Body of pancreas (tissue), 4 donors: ENCODE results near the gene XRN1. TPM values are rescaled to one million over a fixed set of nuclear protein-coding genes. Genes with fewer than 3 reads are reported as not detected.
"Not testable (repeated sequence)": the region's sequence is repeated elsewhere in the genome, so short reads cannot be mapped to it uniquely, and the experiment has no call there.

Experiments used
- ATAC-seq: fragments of 150-250 bp; one replicate; pipeline ENCODE4 v1.9.1; 2016
- DNase-seq, 4 donors: peaks; one replicate each; pipeline ENCODE4 v3.0.0-alpha.2; 2019
- H3K27ac ChIP-seq, 4 donors: fragments of 200-600 bp; sonication (generic); 1 replicate in 3 of 4; 2 replicates in 1 of 4; pipeline versions ENCODE4 v1.5.1 to v1.6.1; 2016 to 2019; ENCODE audit warnings: mild to moderate bottlenecking in 1 of 4, mixed read lengths in 1 of 4, moderate library complexity in 1 of 4
- H3K27me3 ChIP-seq, 2 donors: fragments of 200-600 bp; sonication (generic); one replicate each; pipeline ENCODE4 v1.6.0; 2016; ENCODE audit warnings: mild to moderate bottlenecking in 1 of 2
- H3K36me3 ChIP-seq, 2 donors: fragments of 200-600 bp; sonication (generic); replicated peaks in 1 of 2; 2 replicates each; pipeline ENCODE4 v1.5.1; 2016; ENCODE audit warnings: low read depth in 2 of 2; ENCODE audit not compliant: insufficient read depth in 1 of 2
- H3K4me1 ChIP-seq: fragments of 200-600 bp; sonication (generic); one replicate; pipeline ENCODE4 v1.6.0; 2016
- H3K4me3 ChIP-seq, 2 donors: fragments of 200-600 bp; sonication (generic); 1 replicate in 1 of 2; 2 replicates in 1 of 2; pipeline ENCODE4 v1.5.1; 2016 to 2019
- H3K9me3 ChIP-seq, 3 donors: fragments of 200-600 bp; sonication (generic); 1 replicate in 2 of 3; 2 replicates in 1 of 3; pipeline ENCODE4 v1.5.1; 2016
- POLR2A ChIP-seq, 3 donors: fragments of 450-650 bp; IDR thresholded peaks; one replicate each; pipeline ENCODE4 v1.6.1; 2016; ENCODE audit warnings: antibody characterized with exemption in 3 of 3, mild to moderate bottlenecking in 2 of 3
- WGBS, 2 donors: methylation state at CpG; one replicate each; pipeline ENCODE4 v1.1.5; 2017; 5-methylcytosine and 5-hydroxymethylcytosine counted together
- intact Hi-C: fragments of 100-400 bp; cut with DNase I; formaldehyde crosslinking; loops from one replicate; pipeline ENCODE4 v1.15.1; 2023
- total RNA-seq, 2 donors: library from RNA; depleted of rRNA; stranded (reverse); fragments of >200 nt; gene quantifications; one replicate each; pipeline ENCODE4 v1.1.0, GENCODE V29; 2016
- TF ChIP-seq, protein P1 (sequence below), 7 experiments: fragments of 450-650 bp in 4 of 7; fragments of 200-600 bp in 3 of 7; sonication (generic) in 3 of 7; IDR thresholded peaks; one replicate each; pipeline ENCODE4 v1.5.1; 2016 to 2019; ENCODE audit warnings: antibody characterized with exemption in 7 of 7

XRN1 gene
- total RNA-seq, 2 donors from 2014 or later: 20.5 to 37.2 TPM

DNA sequence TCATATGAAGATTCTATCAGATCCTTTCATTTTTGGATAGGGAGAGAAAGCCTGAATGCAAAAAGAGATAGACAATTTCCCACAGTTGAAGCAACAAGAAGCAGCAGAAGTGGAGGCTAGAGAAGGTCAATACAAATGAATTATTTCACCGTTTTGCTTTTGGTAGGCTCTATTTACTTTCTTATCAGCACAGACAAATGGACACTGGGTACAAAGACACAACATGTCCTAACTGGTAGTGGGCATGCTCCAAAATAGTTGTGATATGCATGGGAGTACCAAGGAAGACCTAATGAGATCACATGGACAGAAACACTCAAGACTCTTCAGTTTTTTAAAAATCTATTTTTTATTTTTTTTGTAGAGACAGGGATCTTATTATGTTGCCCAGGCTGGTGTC, 99.4 kb downstream of the XRN1 start:
- Histone ChIP-seq H3K9me3 (no peaks in the 10 kb centered on the region), H3K36me3 (peaks cover 0 to 9% of the 10 kb centered on the region in 2 donors), H3K4me3 (no peak overlapping the region), H3K4me1 (no peaks in the 10 kb centered on the region), H3K27ac (no peak overlapping the region), H3K27me3 (no peaks in the 10 kb centered on the region)
- ATAC-seq (no peak), DNase-seq (no peak)
- WGBS, 2 donors: 3 to 23% methylated on average over 1 of the region's 1 CpG
- no peak for TF ChIP-seq POLR2A (IDR thresholded peaks at IDR 0.05)
- TF ChIP-seq, protein P1, sequence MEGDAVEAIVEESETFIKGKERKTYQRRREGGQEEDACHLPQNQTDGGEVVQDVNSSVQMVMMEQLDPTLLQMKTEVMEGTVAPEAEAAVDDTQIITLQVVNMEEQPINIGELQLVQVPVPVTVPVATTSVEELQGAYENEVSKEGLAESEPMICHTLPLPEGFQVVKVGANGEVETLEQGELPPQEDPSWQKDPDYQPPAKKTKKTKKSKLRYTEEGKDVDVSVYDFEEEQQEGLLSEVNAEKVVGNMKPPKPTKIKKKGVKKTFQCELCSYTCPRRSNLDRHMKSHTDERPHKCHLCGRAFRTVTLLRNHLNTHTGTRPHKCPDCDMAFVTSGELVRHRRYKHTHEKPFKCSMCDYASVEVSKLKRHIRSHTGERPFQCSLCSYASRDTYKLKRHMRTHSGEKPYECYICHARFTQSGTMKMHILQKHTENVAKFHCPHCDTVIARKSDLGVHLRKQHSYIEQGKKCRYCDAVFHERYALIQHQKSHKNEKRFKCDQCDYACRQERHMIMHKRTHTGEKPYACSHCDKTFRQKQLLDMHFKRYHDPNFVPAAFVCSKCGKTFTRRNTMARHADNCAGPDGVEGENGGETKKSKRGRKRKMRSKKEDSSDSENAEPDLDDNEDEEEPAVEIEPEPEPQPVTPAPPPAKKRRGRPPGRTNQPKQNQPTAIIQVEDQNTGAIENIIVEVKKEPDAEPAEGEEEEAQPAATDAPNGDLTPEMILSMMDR (IDR thresholded peaks at IDR 0.05): no peak
- intact Hi-C loops: no loop called here

GRCh38 chr3:142337994-142338393, 109.8 kb downstream of the XRN1 start:
- intact Hi-C loops: no loop called here
- H3K27me3 ChIP-seq: no peaks in the 10 kb centered on the region
- TF ChIP-seq, protein P1 (IDR thresholded peaks at IDR 0.05): no peak
- no peak for TF ChIP-seq POLR2A (IDR thresholded peaks at IDR 0.05)
- 76 to 82% methylated on average over 3 of the region's 3 CpGs for WGBS, 2 donors
- H3K9me3 ChIP-seq: no peaks in the 10 kb centered on the region
- peaks cover under 1 to 4% of the 10 kb centered on the region in 2 donors for H3K36me3 ChIP-seq
- peak in 1 of 4 donors; percentile 29 for DNase-seq
- H3K27ac ChIP-seq: no peak overlapping the region
- no peak for ATAC-seq
- no peak overlapping the region for H3K4me3 ChIP-seq
- no peaks in the 10 kb centered on the region for H3K4me1 ChIP-seq

DNA sequence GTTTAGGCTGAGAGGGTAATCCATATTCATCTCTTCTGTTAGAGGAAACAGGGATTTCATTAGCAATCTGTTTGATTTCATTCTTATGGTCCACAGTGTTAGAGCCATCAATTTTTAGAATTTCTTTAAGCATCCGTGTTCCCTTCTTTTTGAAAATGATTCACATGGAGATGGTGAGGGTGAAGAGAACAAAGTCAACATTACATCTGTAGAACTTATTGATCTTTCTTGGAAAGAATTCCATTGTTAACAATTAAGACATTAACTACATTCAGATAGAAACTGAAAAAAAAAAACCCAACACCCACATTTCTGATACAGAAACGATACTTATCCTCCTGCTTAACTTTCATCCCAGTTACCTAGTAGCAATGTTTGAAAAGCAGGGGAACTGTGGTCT, 115.4 kb downstream of the XRN1 start:
- Histone ChIP-seq H3K4me1 (no peaks in the 10 kb centered on the region), H3K27me3 (no peaks in the 10 kb centered on the region), H3K9me3 (no peaks in the 10 kb centered on the region), H3K4me3 (no peak overlapping the region), H3K36me3 (peaks cover 7 to 11% of the 10 kb centered on the region in 2 donors), H3K27ac (no peak overlapping the region)
- DNase-seq (no peak), ATAC-seq (no peak)
- TF ChIP-seq, protein P1 (IDR thresholded peaks at IDR 0.05): no peak
- TF ChIP-seq POLR2A (IDR thresholded peaks at IDR 0.05): no peak
- intact Hi-C loops: no loop called here
- 68 to 90% methylated on average over 2 of the region's 2 CpGs for WGBS, 2 donors

- WGBS, 2 donors: 100% methylated on average over 1 of the region's 1 CpG
- not testable (repeated sequence) for H3K27me3 ChIP-seq, H3K27ac ChIP-seq
Measured at GRCh38 chr3:142324275-142324953, 123.4 kb downstream of the XRN1 start.

GRCh38 chr3:142319912-142320311, 127.9 kb downstream of the XRN1 start:
- no peak for ATAC-seq
- intact Hi-C loops: no loop called here
- no peak for DNase-seq
- no peaks in the 10 kb centered on the region for H3K27me3 ChIP-seq
- no peaks in the 10 kb centered on the region for H3K36me3 ChIP-seq
- no peaks in the 10 kb centered on the region for H3K4me1 ChIP-seq
- H3K9me3 ChIP-seq: peaks cover 0 to 4% (median 0%) of the 10 kb centered on the region in 3 donors
- 96 to 97% methylated on average over 3 of the region's 3 CpGs for WGBS, 2 donors
- TF ChIP-seq, protein P1 (IDR thresholded peaks at IDR 0.05): no peak
- TF ChIP-seq POLR2A (IDR thresholded peaks at IDR 0.05): no peak
- H3K4me3 ChIP-seq: no peak overlapping the region
- no peak overlapping the region for H3K27ac ChIP-seq

More at GRCh38 chr3:142324275-142324953, 123.4 kb downstream of the XRN1 start:
- intact Hi-C loops, DNase-seq, H3K9me3 ChIP-seq, ATAC-seq, H3K4me3 ChIP-seq, H3K36me3 ChIP-seq, H3K4me1 ChIP-seq: not testable (repeated sequence)
